OCI-LY7 (cell line): ENCODE results near the gene TNIK. TPM values are rescaled to one million over a fixed set of nuclear protein-coding genes. Genes with fewer than 3 reads are reported as not detected.

Experiments
- BruUV-seq: library from RNA; stranded (reverse); fragments of 400-500 nt; replicated peaks from 2 replicates; lab custom pipeline; 2021; lab: Mats Ljungman, UMichigan
- CTCF ChIA-PET: fragments of 300-600 bp; sonication (Branson Sonifier 250); formaldehyde crosslinking; loops from one replicate; lab custom pipeline; 2022; ENCODE audit warnings: antibody characterized with exemption; ENCODE audit not compliant: unreplicated experiment; lab: Charles Lee
- POLR2A ChIA-PET: fragments of 300-600 bp; sonication (Branson Sonifier 250); formaldehyde crosslinking; loops from one replicate; lab custom pipeline; 2022; ENCODE audit warnings: antibody characterized with exemption; lab: Charles Lee
- DNase-seq: peaks from one replicate; pipeline ENCODE4 v3.0.0-alpha.2; 2015; ENCODE audit warnings: low spot score
- H2AFZ ChIP-seq: fragments of 200-600 bp; sonication (generic), shearing (Covaris generic); 2 replicates; pipeline ENCODE4 v1.6.1; 2014; ENCODE audit warnings: mild to moderate bottlenecking, antibody characterized with exemption, low read length, moderate library complexity
- H3K27ac ChIP-seq: fragments of 200-600 bp; sonication (generic); 2 replicates; pipeline ENCODE4 v1.5.1; 2014; ENCODE audit warnings: mixed run types, low read depth, mild to moderate bottlenecking, moderate library complexity, low read length, inconsistent platforms; ENCODE audit not compliant: poor library complexity, severe bottlenecking
- H3K36me3 ChIP-seq: fragments of 200-600 bp; sonication (generic); 2 replicates; pipeline ENCODE4 v1.6.1; 2014; ENCODE audit warnings: mild to moderate bottlenecking, antibody characterized with exemption, low read length, moderate library complexity, mixed read lengths; ENCODE audit not compliant: insufficient read depth
- H3K4me1 ChIP-seq: fragments of 200-600 bp; sonication (generic); 2 replicates; pipeline ENCODE4 v1.5.1; 2014; ENCODE audit warnings: mild to moderate bottlenecking, low read length; ENCODE audit not compliant: insufficient read depth, poor library complexity, severe bottlenecking
- H3K4me2 ChIP-seq: fragments of 200-600 bp; sonication (generic); 2 replicates; pipeline ENCODE4 v1.6.1; 2014; ENCODE audit warnings: mild to moderate bottlenecking, low read length
- H3K4me3 ChIP-seq: fragments of 200-600 bp; sonication (generic); 2 replicates; pipeline ENCODE4 v1.5.1; 2014; ENCODE audit warnings: mild to moderate bottlenecking, low read depth, low read length; ENCODE audit not compliant: poor library complexity, severe bottlenecking
- H3K79me2 ChIP-seq: fragments of 200-600 bp; sonication (generic); 2 replicates; pipeline ENCODE4 v1.6.1; 2016; ENCODE audit warnings: low read depth, mild to moderate bottlenecking, low read length, moderate library complexity, mixed read lengths; ENCODE audit not compliant: insufficient read depth
- H3K9me2 ChIP-seq: fragments of 200-600 bp; sonication (generic); 2 replicates; pipeline ENCODE4 v1.6.1; 2016; ENCODE audit warnings: mild to moderate bottlenecking, low read length, mixed read lengths; ENCODE audit not compliant: insufficient read depth
- H3K9me3 ChIP-seq: fragments of 200-600 bp; sonication (generic); 2 replicates; pipeline ENCODE4 v1.6.1; 2014; ENCODE audit warnings: mild to moderate bottlenecking, mixed run types, low read length, mixed read lengths
- H4K20me1 ChIP-seq: fragments of 200-600 bp; sonication (generic); 2 replicates; pipeline ENCODE4 v1.6.1; 2014; ENCODE audit warnings: mild to moderate bottlenecking, antibody characterized with exemption, low read length, moderate library complexity, mixed read lengths; ENCODE audit not compliant: insufficient read depth
- EZH2phosphoT487 ChIP-seq: fragments of 200-600 bp; sonication (generic); IDR thresholded peaks from 2 replicates; pipeline ENCODE4 v1.6.1; 2018; ENCODE audit warnings: low read depth, borderline replicate concordance, mild to moderate bottlenecking, mixed run types, antibody characterized with exemption, low read length, moderate library complexity, mixed read lengths
- intact Hi-C: fragments of 100-400 bp; cut with micrococcal nuclease; formaldehyde crosslinking; loops from one replicate; pipeline ENCODE4 v1.10.0; 2022; ENCODE audit not compliant: unreplicated experiment
- total RNA-seq, 2 experiments: library from RNA; depleted of rRNA in 1 of 2; stranded (reverse); fragments of >200 nt in 1 of 2; shearing (Covaris generic) in 1 of 2; gene quantifications; 2 replicates each; pipeline ENCODE4 v1.2.3, GENCODE V29; 2014 to 2022
- TF ChIP-seq, protein P1 (sequence below): fragments of 200-600 bp; sonication (generic); conservative IDR thresholded peaks from 2 replicates; pipeline ENCODE4 v1.5.1; 2014; ENCODE audit warnings: mild to moderate bottlenecking, antibody characterized with exemption, low read length, moderate library complexity, mixed read lengths

The TNIK gene
- total RNA-seq, 2 experiments from 2014 or later: not detected

DNA sequence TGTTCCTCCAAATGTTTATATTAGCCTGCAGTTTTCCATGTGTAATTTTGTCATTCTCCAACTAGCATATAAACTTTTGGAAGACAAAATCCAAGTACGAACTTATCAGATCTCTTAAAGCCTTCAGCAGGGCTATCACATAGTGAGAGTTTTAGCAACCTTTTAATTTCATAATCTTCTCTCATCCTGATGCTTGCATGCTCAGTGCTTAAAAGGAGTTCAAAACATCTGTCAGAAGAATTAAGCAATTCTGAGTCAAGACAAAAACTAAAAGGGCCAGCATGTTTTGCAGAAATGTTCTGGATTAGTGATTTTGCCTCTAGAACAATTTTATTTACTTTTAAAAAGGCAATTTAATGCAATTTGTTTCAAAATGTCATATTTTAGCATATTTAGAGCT lies 360.3 kb downstream of the TNIK start:
- TF ChIP-seq, protein P1, sequence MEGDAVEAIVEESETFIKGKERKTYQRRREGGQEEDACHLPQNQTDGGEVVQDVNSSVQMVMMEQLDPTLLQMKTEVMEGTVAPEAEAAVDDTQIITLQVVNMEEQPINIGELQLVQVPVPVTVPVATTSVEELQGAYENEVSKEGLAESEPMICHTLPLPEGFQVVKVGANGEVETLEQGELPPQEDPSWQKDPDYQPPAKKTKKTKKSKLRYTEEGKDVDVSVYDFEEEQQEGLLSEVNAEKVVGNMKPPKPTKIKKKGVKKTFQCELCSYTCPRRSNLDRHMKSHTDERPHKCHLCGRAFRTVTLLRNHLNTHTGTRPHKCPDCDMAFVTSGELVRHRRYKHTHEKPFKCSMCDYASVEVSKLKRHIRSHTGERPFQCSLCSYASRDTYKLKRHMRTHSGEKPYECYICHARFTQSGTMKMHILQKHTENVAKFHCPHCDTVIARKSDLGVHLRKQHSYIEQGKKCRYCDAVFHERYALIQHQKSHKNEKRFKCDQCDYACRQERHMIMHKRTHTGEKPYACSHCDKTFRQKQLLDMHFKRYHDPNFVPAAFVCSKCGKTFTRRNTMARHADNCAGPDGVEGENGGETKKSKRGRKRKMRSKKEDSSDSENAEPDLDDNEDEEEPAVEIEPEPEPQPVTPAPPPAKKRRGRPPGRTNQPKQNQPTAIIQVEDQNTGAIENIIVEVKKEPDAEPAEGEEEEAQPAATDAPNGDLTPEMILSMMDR: no peak
- no peak for TF ChIP-seq EZH2phosphoT487
- H3K27ac ChIP-seq: no peak overlapping the region
- no peak overlapping the region for H3K4me3 ChIP-seq
- ChIA-PET POLR2A (interaction anchor here (0.7 kb wide), 1 partner anchor 1663 kb away, joined by 3 read pairs; no protein-coding TSS in a partner anchor), CTCF (no interaction called here)
- no peak for DNase-seq
- H3K9me3 ChIP-seq: no peaks in the 10 kb centered on the region
- no peaks in the 10 kb centered on the region for H3K4me1 ChIP-seq
- no peak overlapping the region for H3K4me2 ChIP-seq
- H4K20me1 ChIP-seq: no peaks in the 10 kb centered on the region; the same call in 1 of the 2 replicates
- intact Hi-C loops: no loop called here
- no TSS peak for BruUV-seq
- H3K9me2 ChIP-seq: no peaks in the 10 kb centered on the region
- H2AFZ ChIP-seq: no peak overlapping the region
- H3K36me3 ChIP-seq: no peaks in the 10 kb centered on the region
- H3K79me2 ChIP-seq: no peaks in the 10 kb centered on the region

- no peak overlapping the region for H3K4me3 ChIP-seq
- intact Hi-C loops: no loop called here
- no peaks in the 10 kb centered on the region for H3K36me3 ChIP-seq
- H4K20me1 ChIP-seq: no peaks in the 10 kb centered on the region
- H3K79me2 ChIP-seq: no peaks in the 10 kb centered on the region
- CTCF ChIA-PET: no interaction called here
- no peak overlapping the region for H3K27ac ChIP-seq
- no peak for DNase-seq
- POLR2A ChIA-PET: interaction anchor here (1.2 kb wide), 1 partner anchor 19 kb away, joined by 5 read pairs; no protein-coding TSS in a partner anchor
- no peak overlapping the region for H2AFZ ChIP-seq
- H3K4me2 ChIP-seq: no peak overlapping the region
- no peaks in the 10 kb centered on the region for H3K9me3 ChIP-seq
- H3K9me2 ChIP-seq: no peaks in the 10 kb centered on the region
- no TSS peak for BruUV-seq
- no peak for TF ChIP-seq EZH2phosphoT487
- TF ChIP-seq, protein P1: no peak
- H3K4me1 ChIP-seq: no peaks in the 10 kb centered on the region
These were observed 365.1 kb downstream of the TNIK start for GRCh38 chr3:171095063-171095462.

DNA sequence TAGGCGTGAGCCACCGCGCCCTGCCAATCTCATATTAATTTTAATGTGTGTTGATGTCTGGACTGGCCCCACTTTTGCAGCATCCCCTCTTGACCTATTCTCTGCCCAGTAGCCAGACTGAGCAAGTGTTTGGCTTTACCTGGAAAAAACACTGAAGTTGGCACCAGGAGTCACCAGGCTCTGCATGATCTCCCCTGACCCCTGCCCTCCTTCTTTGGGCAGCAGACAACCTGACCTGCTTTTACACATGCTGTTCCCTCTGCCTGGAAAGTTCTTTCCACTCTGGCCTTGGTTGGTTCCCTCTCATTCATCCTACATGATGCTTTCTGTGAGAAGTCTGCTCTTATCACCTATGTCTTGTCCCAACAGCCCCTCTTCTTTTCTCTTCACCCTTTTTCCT lies 365.8 kb downstream of the TNIK start:
- CTCF ChIA-PET: no interaction called here
- Histone ChIP-seq H3K9me3 (no peaks in the 10 kb centered on the region), H3K9me2 (no peaks in the 10 kb centered on the region), H3K4me2 (no peak overlapping the region), H3K4me3 (no peak overlapping the region), H3K27ac (no peak overlapping the region), H3K36me3 (no peaks in the 10 kb centered on the region), H2AFZ (no peak overlapping the region), H3K4me1 (no peaks in the 10 kb centered on the region), H3K79me2 (no peaks in the 10 kb centered on the region), H4K20me1 (no peaks in the 10 kb centered on the region)
- POLR2A ChIA-PET: no interaction called here
- DNase-seq: no peak
- no peak for TF ChIP-seq EZH2phosphoT487
- TF ChIP-seq, protein P1: no peak
- intact Hi-C loops: no loop called here
- BruUV-seq: no TSS peak
